ENCODE data around the gene TFAP2B. TPM values are rescaled to one million over a fixed set of nuclear protein-coding genes. Genes with fewer than 3 reads are reported as not detected.

Gene TFAP2B
- total RNA-seq: under 0.01 TPM in 1 of 2 replicates, not detected in the other

GRCh38 chr6:50818673-50819072 is at the start of gene TFAP2B:
TSS of gene TFAP2B (plus strand) at chr6:50818871. CDS start at chr6:50818892, 21 bp downstream.

Other genes with a start within 250 kb of the TFAP2B start
- gene TFAP2D, start 105.3 kb upstream of the TFAP2B start, total RNA-seq: not detected in 2 replicates